ENCODE measurements around the gene HEPHL1.
"Not testable (repeated sequence)": the region's sequence is repeated elsewhere in the genome, so short reads cannot be mapped to it uniquely, and the experiment has no call there.

The HEPHL1 gene

DNA sequence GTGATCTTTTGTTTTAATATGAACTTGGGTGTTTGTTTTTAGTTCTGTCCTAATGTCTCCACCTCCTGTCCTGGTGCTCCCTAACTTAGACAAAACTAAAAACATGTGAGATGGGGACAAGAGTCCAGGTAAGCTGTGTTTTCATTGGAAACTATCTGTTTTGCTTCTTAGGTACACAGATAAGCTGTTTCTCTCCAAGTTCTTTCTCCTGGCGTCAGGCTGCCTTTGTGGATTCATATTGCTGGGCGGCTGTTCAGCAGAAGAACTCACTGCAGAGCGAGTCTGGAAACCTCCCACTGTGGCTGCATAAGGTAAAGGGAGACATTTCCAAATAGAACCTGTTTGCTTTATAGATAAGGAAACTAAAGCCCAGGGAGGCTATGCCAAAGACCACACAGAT, 132.2 kb downstream of the HEPHL1 start:
- DNase-seq, result no peak

DNA sequence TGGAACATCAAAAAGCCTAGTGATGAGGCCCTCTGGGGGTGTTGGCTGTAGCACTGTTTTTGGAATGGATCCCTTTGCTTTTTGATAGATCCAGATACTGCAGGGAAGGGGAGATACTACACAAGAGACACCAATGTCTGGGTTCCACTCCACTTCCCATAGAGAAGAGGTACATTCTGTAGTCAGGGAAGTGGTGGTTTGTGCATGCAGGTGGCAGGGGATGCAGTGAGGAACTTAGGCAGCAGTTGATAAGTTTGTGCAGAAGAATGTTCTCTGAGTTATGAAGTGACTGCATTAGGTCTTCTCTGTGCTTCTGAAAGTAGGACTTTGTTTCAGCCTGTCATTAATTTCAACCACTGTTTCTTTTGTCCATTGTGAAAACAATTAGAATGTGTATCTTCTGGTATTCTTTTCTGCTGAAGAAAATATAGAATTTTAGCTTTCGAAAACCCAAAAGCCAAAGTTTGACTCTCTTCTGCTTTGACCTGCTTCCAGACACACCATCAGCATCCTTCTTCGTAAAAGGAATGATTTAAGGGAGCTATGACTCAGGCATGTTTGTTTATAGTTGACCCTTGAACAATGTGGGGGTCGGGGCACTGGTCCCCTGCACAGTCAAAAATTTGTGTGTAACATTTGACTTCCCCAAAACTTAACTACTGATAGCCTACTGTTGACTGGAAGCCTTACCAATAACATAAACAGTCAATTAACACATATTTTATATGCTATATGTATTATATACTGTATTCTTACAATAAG, 133.1 kb downstream of the HEPHL1 start:
- no peak for DNase-seq

DNA sequence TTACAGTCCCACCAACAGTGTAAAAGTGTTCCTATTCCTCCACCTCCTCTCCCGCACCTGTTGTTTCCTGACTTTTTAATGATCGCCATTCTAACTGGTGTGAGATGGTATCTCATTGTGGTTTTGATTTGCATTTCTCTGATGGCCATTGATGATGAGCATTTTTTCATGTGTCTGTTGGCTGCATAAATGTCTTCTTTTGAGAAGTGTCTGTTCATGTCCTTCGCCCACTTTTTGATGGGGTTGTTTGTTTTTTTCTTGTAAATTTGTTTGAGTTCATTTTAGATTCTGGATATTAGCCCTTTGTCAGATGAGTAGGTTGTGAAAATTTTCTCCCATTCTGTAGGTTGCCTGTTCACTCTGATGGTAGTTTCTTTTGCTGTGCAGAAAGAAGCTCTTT, 136.2 kb downstream of the HEPHL1 start:
- DNase-seq, result not testable (repeated sequence)
